Peyer's patch (tissue), 4 donors: Measurements from ENCODE around the gene PPP1R14D.

Experiments used
- CTCF ChIP-seq, 6 experiments: fragments of 450-650 bp in 4 of 6; fragments of 200-600 bp in 2 of 6; sonication (generic) in 1 of 6; IDR thresholded peaks; one replicate each; pipeline ENCODE4 v1.5.1; 2017 to 2019; ENCODE audit warnings: antibody characterized with exemption in 6 of 6, mild to moderate bottlenecking in 3 of 6, moderate library complexity in 1 of 6
- POLR2A ChIP-seq, 2 donors: fragments of 450-650 bp; IDR thresholded peaks; one replicate each; pipeline ENCODE4 v1.5.1; 2017; ENCODE audit warnings: antibody characterized with exemption in 2 of 2, mild to moderate bottlenecking in 2 of 2, moderate library complexity in 2 of 2

GRCh38 chr15:40775740-40776536 lies 52.6 kb downstream of the PPP1R14D start:
- TF ChIP-seq CTCF (IDR thresholded peaks at IDR 0.05) (no peak), POLR2A (IDR thresholded peaks at IDR 0.05) (no peak)
